ENCODE results near the gene PAX8.

DNA sequence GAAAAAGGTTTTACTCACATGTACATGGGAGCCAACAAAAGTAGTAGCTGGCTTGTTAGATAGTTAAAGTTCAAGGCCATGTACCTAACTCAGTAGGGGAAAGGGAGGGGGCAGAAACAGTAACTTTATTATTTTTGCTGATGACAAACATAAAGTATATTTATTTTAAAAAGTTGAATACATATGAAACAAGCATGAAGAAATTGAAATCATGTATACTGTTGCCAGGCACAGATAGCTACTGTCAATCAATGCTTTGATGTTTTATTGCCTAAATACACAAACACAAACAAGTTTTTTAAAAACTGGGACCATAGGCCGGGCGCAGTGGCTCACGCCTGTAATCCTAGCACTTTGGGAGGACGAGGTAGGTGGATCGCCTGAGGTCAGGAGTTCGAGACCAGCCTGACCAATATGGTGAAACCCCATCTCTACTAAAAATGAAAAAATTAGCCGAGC lies 112.5 kb downstream of the PAX8 start:
- TF ChIP-seq CTCF (conservative IDR thresholded peaks at IDR 0.05; ENCODE audit: low read length) = no peak
- TF ChIP-seq EZH2phosphoT487 (IDR thresholded peaks at IDR 0.05; ENCODE audit: borderline replicate concordance, low read depth, low read length) = no peak
